ENCODE results near the gene GPC1. TPM values are rescaled to one million over a fixed set of nuclear protein-coding genes. Genes with fewer than 3 reads are reported as not detected.

Gene GPC1
- total RNA-seq, 2 experiments from 2014 or later = 0.83 to 1.2 TPM

- intact Hi-C loops (cut with micrococcal nuclease) = no loop called here
- TF ChIP-seq CTCF (IDR thresholded peaks at IDR 0.05) = no peak
- ChIA-PET CTCF (no interaction called here), POLR2A (no interaction called here)
- H3K4me1 Mint-ChIP-seq (ENCODE audit: low read depth) = no peaks in the 10 kb centered on the region
- no peaks in the 10 kb centered on the region for H3K27me3 Mint-ChIP-seq
- ATAC-seq (no peak), DNase-seq (no peak)
- no peaks in the 10 kb centered on the region for H3K9me3 Mint-ChIP-seq
- no peak overlapping the region for H3K27ac Mint-ChIP-seq
- no peak overlapping the region for H3K4me3 Mint-ChIP-seq
- H3K36me3 Mint-ChIP-seq (ENCODE audit: low read depth) = peaks cover 18% of the 10 kb centered on the region
These were observed 66.1 kb downstream of the GPC1 start for GRCh38 chr2:240501531-240501991.

- no peaks in the 10 kb centered on the region for H3K9me3 Mint-ChIP-seq
- DNase-seq (no peak), ATAC-seq (no peak)
- no peak overlapping the region for H3K4me3 Mint-ChIP-seq
- H3K4me1 Mint-ChIP-seq (ENCODE audit: low read depth) = no peaks in the 10 kb centered on the region
- TF ChIP-seq CTCF (IDR thresholded peaks at IDR 0.05) = no peak
- intact Hi-C loops (cut with micrococcal nuclease) = no loop called here
- peaks cover 16% of the 10 kb centered on the region for H3K36me3 Mint-ChIP-seq (ENCODE audit: low read depth)
- H3K27me3 Mint-ChIP-seq = no peaks in the 10 kb centered on the region
- no peak overlapping the region for H3K27ac Mint-ChIP-seq
- ChIA-PET CTCF (no interaction called here), POLR2A (no interaction called here)
These were observed 66.6 kb downstream of the GPC1 start for GRCh38 chr2:240502059-240502429.

GRCh38 chr2:240502430-240503121 lies 67.1 kb downstream of the GPC1 start:
- DNase-seq = no peak
- Mint-ChIP-seq H3K27ac (no peak overlapping the region), H3K9me3 (no peaks in the 10 kb centered on the region), H3K36me3 (ENCODE audit: low read depth) (peaks cover 11% of the 10 kb centered on the region), H3K4me1 (ENCODE audit: low read depth) (no peaks in the 10 kb centered on the region), H3K4me3 (no peak overlapping the region), H3K27me3 (no peaks in the 10 kb centered on the region)
- intact Hi-C loops (cut with micrococcal nuclease) = no loop called here
- ChIA-PET POLR2A (no interaction called here), CTCF (interaction anchor here (1.2 kb wide), 1 partner anchor 12 kb away, joined by 3 read pairs; no protein-coding TSS in a partner anchor)
- TF ChIP-seq CTCF (IDR thresholded peaks at IDR 0.05) = no peak
- ATAC-seq = no peak

GRCh38 chr2:240503375-240503774 lies 67.9 kb downstream of the GPC1 start:
- no peak for TF ChIP-seq CTCF (IDR thresholded peaks at IDR 0.05)
- peaks cover 7% of the 10 kb centered on the region for H3K36me3 Mint-ChIP-seq (ENCODE audit: low read depth)
- DNase-seq (no peak), ATAC-seq (no peak)
- no peaks in the 10 kb centered on the region for H3K4me1 Mint-ChIP-seq (ENCODE audit: low read depth)
- H3K4me3 Mint-ChIP-seq = no peak overlapping the region
- H3K27ac Mint-ChIP-seq = no peak overlapping the region
- ChIA-PET POLR2A (no interaction called here), CTCF (interaction anchor here (1.2 kb wide), 1 partner anchor 11 kb away, joined by 3 read pairs; no protein-coding TSS in a partner anchor)
- H3K9me3 Mint-ChIP-seq = no peaks in the 10 kb centered on the region
- H3K27me3 Mint-ChIP-seq = no peaks in the 10 kb centered on the region
- intact Hi-C loops (cut with micrococcal nuclease) = no loop called here

GRCh38 chr2:240503848-240504247 lies 68.4 kb downstream of the GPC1 start:
- no peak for TF ChIP-seq CTCF (IDR thresholded peaks at IDR 0.05)
- H3K9me3 Mint-ChIP-seq = no peaks in the 10 kb centered on the region
- intact Hi-C loops (cut with micrococcal nuclease) = no loop called here
- H3K27me3 Mint-ChIP-seq = no peaks in the 10 kb centered on the region
- H3K27ac Mint-ChIP-seq = no peak overlapping the region
- POLR2A ChIA-PET = no interaction called here
- no peak for ATAC-seq
- no peak for DNase-seq
- no peak overlapping the region for H3K4me3 Mint-ChIP-seq
- peaks cover 3% of the 10 kb centered on the region for H3K36me3 Mint-ChIP-seq (ENCODE audit: low read depth)
- no peaks in the 10 kb centered on the region for H3K4me1 Mint-ChIP-seq (ENCODE audit: low read depth)
- CTCF ChIA-PET = interaction anchor here (1.2 kb wide), 1 partner anchor 10 kb away, joined by 3 read pairs; no protein-coding TSS in a partner anchor

Data from activated CD8-positive, alpha-beta T cell treated with anti-CD3 and anti-CD28 coated beads for 36 hours (primary cell).